ENCODE data around the gene HES4.

GRCh38 chr1:950268-950667, 49.6 kb downstream of the HES4 start:
- TF ChIP-seq CTCF (optimal IDR thresholded peaks at IDR 0.05 in 1 of 3, IDR thresholded peaks at IDR 0.05 in 1 of 3, conservative IDR thresholded peaks at IDR 0.05 in 1 of 3; ENCODE audit: extremely low read depth in 1 of 3, insufficient read depth in 2 of 3, low read length in 3 of 3) (no peak), EZH2 (IDR thresholded peaks at IDR 0.05; ENCODE audit: low read length) (no peak)
